Ureter (tissue), 1 donor: ENCODE data around the gene SLC22A7. TPM values are rescaled to one million over a fixed set of nuclear protein-coding genes. Genes with fewer than 3 reads are reported as not detected.
"Not testable (repeated sequence)": the region's sequence is repeated elsewhere in the genome, so short reads cannot be mapped to it uniquely, and the experiment has no call there.

Source experiments
- DNase-seq: peaks from one replicate; pipeline ENCODE4 v3.0.0-alpha.2; 2020; ENCODE audit warnings: low spot score
- total RNA-seq: library from RNA; stranded (reverse); gene quantifications from one replicate; pipeline ENCODE4 v1.2.4, GENCODE V29; 2023
- donor health status: DM: yes; HTN: yes; CAD: no.

SLC22A7 gene
- total RNA-seq, 1 donor from 2014 or later = not detected

- DNase-seq = no peak
These were observed 3.2 kb downstream of the SLC22A7 start for GRCh38 chr6:43301081-43301870.

- no peak for DNase-seq
These were observed 4.1 kb downstream of the SLC22A7 start for GRCh38 chr6:43302126-43302525.

DNA sequence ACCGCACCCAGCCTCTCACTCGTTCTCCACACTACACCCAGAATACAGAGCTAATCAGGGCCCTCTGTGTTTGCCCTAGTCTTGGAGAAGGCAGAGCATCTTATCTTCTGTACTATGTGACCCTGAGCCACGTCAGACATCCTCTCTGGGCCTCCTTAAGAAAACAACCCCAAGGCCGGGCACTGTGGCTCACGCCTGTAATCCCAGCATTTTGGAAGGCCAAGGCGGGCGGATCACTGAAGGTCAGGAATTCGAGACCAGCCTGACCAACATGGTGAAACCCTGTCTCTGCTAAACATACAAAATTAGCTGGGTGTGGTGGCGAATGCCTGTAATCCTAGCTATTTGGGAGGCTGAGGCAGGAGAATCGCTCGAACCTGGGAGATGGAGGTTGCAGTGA lies 4.9 kb downstream of the SLC22A7 start:
- not testable (repeated sequence) for DNase-seq

DNA sequence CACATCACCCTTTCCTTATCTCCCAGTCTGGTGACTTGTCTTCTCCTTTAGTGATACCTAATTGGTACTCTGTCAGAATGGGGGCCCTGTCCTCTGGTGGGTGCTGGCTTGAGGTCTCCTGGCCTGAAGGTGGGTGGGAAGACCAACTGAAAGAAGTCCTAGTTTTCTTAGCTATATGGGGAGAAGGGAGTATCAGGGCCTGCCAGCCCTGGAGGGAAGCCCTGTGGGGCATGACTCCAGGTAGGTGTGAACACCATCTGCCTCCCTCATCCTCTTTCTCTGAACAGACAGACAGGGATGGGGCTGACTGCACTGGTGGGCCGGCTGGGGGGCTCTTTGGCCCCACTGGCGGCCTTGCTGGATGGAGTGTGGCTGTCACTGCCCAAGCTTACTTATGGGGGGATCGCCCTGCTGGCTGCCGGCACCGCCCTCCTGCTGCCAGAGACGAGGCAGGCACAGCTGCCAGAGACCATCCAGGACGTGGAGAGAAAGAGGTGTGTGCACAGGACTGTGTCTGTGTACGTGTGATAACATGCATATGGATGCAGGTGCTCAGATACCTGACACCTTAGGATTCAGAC lies 5.8 kb downstream of the SLC22A7 start:
- no peak for DNase-seq

DNA sequence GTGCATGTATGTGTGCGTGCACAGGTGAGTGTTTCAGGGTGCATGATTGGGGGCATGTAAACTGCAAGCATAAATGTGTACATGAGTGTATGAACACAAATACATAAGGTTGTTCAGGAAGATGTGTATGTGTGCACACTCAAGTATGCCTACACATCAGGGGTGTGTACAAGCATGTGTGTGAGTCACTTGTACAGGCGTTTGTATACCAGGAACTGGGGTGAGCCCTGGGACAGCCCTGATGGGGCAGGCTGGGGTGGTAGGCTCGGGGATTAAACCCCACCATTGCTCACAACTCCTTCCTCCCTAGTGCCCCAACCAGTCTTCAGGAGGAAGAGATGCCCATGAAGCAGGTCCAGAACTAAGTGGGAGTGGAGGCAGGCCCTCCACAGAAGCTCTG lies 6.3 kb downstream of the SLC22A7 start:
- no peak for DNase-seq

DNA sequence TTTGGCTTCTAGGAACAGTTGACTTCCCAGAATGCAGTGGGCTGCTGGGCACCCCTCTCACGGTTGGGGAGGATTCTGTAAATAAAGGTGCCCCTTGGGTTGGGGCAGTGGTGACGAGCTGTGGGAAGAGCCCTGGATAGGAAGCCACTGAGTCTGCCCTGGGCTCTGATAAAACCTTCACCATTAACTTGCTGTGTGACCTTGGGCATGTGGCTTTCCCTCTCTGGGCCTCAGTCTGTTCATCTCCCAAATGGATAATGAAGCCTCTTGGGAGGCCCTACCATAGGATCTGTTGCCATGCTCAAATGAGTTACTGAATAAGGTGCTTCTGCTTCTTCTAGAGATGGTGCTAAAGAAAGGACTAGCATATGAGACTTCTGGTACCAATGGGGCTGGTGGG lies 6.8 kb downstream of the SLC22A7 start:
- DNase-seq = no peak

DNA sequence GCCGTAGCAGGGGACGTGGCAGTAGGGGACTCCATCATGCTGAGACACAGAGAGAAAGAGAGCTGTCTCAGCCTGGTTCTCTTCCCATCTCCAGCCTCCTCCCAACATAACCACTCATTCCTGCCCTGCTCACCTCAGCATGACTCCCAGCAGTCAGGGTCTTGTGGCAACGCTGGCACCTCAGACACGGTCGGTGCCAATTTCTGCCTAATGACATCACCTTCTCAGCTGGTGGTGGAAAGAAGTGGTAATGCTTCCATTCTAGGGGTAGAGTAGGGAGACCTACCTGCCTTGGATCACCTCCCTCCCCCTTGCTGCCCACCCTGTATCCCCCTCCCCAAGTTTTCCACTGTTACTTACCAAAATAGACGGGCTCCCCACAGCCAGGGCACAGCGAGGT lies 8.0 kb downstream of the SLC22A7 start:
- no peak for DNase-seq

- DNase-seq = no peak
These were observed 9.5 kb downstream of the SLC22A7 start for GRCh38 chr6:43307451-43308100.

DNA sequence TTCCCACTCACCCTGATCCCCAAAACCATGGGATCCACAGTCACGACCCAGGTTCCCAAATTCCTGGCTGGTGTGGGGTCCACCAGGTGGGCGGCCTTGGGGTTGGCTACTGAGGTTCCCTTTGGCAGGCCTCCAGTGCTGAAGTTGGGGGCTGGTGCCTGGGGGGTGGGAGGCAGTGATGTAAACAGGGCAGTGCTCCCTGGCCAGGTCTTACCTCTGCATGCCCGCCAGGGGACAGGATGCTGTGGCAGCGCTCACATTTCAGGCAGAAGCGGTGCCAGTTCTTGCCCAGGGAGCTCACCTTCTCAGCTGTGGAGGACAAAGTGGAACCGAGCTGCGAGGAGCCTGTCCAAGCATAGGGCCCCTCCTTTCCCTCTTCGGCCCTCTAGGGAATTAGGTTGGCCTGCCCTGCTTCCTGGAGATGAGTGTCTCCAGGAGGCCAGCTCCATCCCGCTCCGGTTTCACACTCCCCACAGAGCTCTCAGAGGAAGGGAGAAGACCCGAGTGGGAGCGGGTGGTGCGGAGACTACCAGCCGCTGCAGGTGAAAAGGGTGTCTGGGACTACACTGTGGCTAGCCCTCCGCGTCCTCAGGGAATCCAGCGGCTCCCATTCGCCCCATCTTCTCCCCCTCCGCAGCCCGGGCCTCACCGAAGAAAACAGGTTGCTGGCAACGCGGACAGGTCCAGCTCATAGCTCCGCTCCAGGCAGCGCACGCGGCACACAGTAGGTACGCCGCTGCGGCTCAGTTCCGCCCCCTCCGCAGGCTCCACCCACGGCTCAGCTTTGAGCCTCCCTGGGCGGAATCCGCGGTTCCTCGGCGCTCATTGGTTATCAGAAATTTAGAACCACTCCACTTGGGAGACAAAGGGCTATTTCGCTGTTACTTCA lies 10.3 kb downstream of the SLC22A7 start, which contains the start of gene CRIP3:
Gene CRIP3 (minus strand): TSS at position 726 of the 889 bp plus-strand sequence. CDS start 34 bp downstream, at position 692.
- DNase-seq = no peak

- no peak for DNase-seq
These were observed 11.0 kb downstream of the SLC22A7 start for GRCh38 chr6:43308990-43309477.

DNA sequence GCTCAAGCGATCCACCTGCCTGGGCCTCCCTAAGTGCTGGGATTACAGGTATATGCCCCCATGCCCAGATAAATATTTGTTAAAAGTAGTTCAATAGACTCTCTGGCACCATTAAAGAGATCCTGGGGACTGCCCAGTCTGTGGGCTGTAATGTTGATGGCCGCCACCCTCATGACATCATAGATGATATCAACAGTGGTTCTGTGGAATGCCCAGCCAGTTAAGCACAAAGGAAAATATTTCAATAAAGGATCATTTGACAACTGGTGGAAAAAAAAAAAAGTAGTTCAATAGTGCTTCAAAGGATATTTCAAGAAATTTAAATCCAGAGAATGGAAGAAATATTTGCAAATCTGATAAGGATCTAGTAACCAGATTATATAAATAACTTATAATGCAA lies 12.1 kb downstream of the SLC22A7 start:
- DNase-seq = no peak

- no peak for DNase-seq
These were observed 12.6 kb downstream of the SLC22A7 start for GRCh38 chr6:43310624-43311023.

DNA sequence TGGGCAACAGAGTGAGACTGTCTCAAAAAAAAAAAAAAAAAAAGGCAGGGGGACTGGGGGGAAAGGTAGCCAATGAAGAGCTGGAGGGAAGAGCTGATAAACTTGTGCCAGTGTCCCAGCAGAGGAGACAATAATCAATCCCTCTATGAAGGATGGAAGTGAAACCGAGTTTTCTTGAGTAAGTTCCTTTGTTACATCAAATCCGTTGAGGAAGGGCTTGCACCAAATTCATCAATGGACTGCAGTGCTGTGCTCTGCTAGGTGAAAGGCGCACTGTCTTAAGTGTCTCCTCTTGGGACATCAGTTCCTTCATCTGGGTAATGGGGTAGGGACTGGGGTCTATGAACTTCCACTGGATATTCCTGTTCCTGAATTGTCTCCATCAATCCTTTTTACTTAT lies 13.6 kb downstream of the SLC22A7 start:
- DNase-seq = no peak

- DNase-seq = no peak
These were observed 15.8 kb downstream of the SLC22A7 start for GRCh38 chr6:43313813-43314212.

GRCh38 chr6:43318011-43318410 lies 20.0 kb downstream of the SLC22A7 start:
- no peak for DNase-seq

- DNase-seq = no peak
These were observed 27.8 kb downstream of the SLC22A7 start for GRCh38 chr6:43325876-43326275.

GRCh38 chr6:43328528-43328927 lies 30.5 kb downstream of the SLC22A7 start:
- DNase-seq = no peak

DNA sequence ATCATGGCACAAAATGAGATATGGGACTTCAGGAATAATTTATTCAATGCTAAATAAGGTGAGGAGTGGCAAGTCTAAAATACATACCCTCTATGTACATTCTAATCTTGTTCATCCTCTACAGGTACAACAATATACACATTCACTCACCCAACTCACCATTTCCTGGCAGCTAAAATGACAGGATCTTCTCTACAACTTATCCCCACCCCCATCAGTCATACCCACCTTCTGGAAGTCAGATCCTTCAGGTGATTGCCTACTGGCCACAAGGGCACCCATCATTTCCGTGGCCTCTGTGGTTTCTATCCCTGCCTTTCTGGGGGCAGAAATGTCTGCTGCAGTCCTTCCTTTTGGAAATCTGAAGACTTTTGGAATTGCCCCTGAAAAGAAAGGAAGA lies 33.4 kb downstream of the SLC22A7 start:
- DNase-seq = no peak

- DNase-seq = no peak
These were observed 33.8 kb downstream of the SLC22A7 start for GRCh38 chr6:43331891-43332290.

- DNase-seq = no peak
These were observed 36.5 kb downstream of the SLC22A7 start for GRCh38 chr6:43334466-43335095.

GRCh38 chr6:43335469-43335868 lies 37.4 kb downstream of the SLC22A7 start:
- no peak for DNase-seq
